H1 (cell line): Measurements from ENCODE around the gene CD164L2. TPM values are rescaled to one million over a fixed set of nuclear protein-coding genes. Genes with fewer than 3 reads are reported as not detected.
"Not testable (repeated sequence)": the region's sequence is repeated elsewhere in the genome, so short reads cannot be mapped to it uniquely, and the experiment has no call there.

ENCODE experiments used
- CTCF ChIA-PET: fragments of 300-600 bp; sonication (Branson Sonifier 250); formaldehyde crosslinking; loops from one replicate; lab custom pipeline; 2021; ENCODE audit not compliant: partially characterized antibody; lab: Charles Lee
- POLR2A ChIA-PET: fragments of 300-600 bp; sonication (Branson Sonifier 250); formaldehyde crosslinking; loops from one replicate; lab custom pipeline; 2021; ENCODE audit warnings: inconsistent platforms; ENCODE audit not compliant: partially characterized antibody; lab: Charles Lee
- DNase-seq, 2 experiments: peaks; one replicate each; pipeline versions ENCODE4 v3.0.0 to v3.0.0-alpha.2; 2010 to 2022; ENCODE audit warnings: low spot score in 2 of 2, low read depth in 1 of 2, mixed read lengths in 1 of 2
- FAIRE-seq: peaks from 2 replicates; lab custom pipeline; 2011; peaks lifted over from hg19 to GRCh38; lab: Jason Lieb, UNC
- H2AFZ ChIP-seq: 2 replicates; pipeline ENCODE4 v1.8.1; 2012; ENCODE audit warnings: low read length, inconsistent platforms
- H2AK5ac ChIP-seq: 2 replicates; pipeline ENCODE4 v1.6.1; 2013; ENCODE audit warnings: low read depth, low read length
- H2BK120ac ChIP-seq: replicated peaks from 2 replicates; pipeline ENCODE3; 2013; ENCODE audit warnings: low read depth, low read length, inconsistent platforms
- H2BK12ac ChIP-seq: 2 replicates; pipeline ENCODE4 v1.6.1; 2013; ENCODE audit warnings: low read depth, low read length
- H2BK15ac ChIP-seq: 2 replicates; pipeline ENCODE4 v1.6.1; 2013; ENCODE audit warnings: low read length
- H2BK20ac ChIP-seq: 2 replicates; pipeline ENCODE4 v1.6.1; 2013; ENCODE audit warnings: low read length
- H2BK5ac ChIP-seq: 2 replicates; pipeline ENCODE4 v1.6.1; 2013; ENCODE audit warnings: low read depth, low read length
- H3K14ac ChIP-seq: 2 replicates; pipeline ENCODE4 v1.6.1; 2013; ENCODE audit warnings: inconsistent platforms; ENCODE audit not compliant: insufficient read length
- H3K18ac ChIP-seq: 2 replicates; pipeline ENCODE4 v1.6.1; 2013; ENCODE audit warnings: low read length; ENCODE audit errors: extremely low read depth
- H3K23ac ChIP-seq: 2 replicates; pipeline ENCODE4 v1.6.1; 2013; ENCODE audit warnings: inconsistent platforms; ENCODE audit not compliant: insufficient read length
- H3K23me2 ChIP-seq: 2 replicates; pipeline ENCODE4 v1.6.1; 2013; ENCODE audit warnings: low read depth, low read length
- H3K27ac ChIP-seq: 2 replicates; pipeline ENCODE4 v1.6.1; 2011; ENCODE audit warnings: low read depth, low read length, inconsistent platforms
- H3K27me3 ChIP-seq, 4 experiments: replicated peaks in 1 of 4; 1 replicate in 1 of 4; 2 replicates in 3 of 4; pipeline versions ENCODE4 v1.6.1 to v1.8.1; 2011 to 2013; ENCODE audit warnings: low read length in 3 of 4, mild to moderate bottlenecking in 3 of 4, inconsistent platforms in 2 of 4, mixed read lengths in 2 of 4, moderate library complexity in 1 of 4; ENCODE audit not compliant: control insufficient read depth in 3 of 4, insufficient read depth in 3 of 4; ENCODE audit errors: extremely low read depth in 1 of 4
- H3K36me3 ChIP-seq, 4 experiments: 2 replicates each; pipeline versions ENCODE4 v1.6.1 to v1.8.1; 2011 to 2013; ENCODE audit warnings: mild to moderate bottlenecking in 4 of 4, low read length in 3 of 4, moderate library complexity in 2 of 4, control low read depth in 1 of 4, inconsistent platforms in 1 of 4; ENCODE audit not compliant: insufficient read depth in 4 of 4, control insufficient read depth in 2 of 4
- H3K4ac ChIP-seq: replicated peaks from 2 replicates; pipeline ENCODE3; 2013; ENCODE audit warnings: low read length, low read depth, mixed read lengths, inconsistent platforms; ENCODE audit not compliant: insufficient read length
- H3K4me1 ChIP-seq, 4 experiments: replicated peaks in 1 of 4; 1 replicate in 1 of 4; 2 replicates in 3 of 4; pipeline versions ENCODE4 v1.6.1 to v1.8.1; 2011 to 2013; ENCODE audit warnings: low read length in 3 of 4, inconsistent platforms in 2 of 4, mixed read lengths in 1 of 4; ENCODE audit not compliant: insufficient read depth in 4 of 4, control insufficient read depth in 3 of 4
- H3K4me2 ChIP-seq, 2 experiments: 2 replicates each; pipeline versions ENCODE4 v1.6.1 to v1.8.1; 2011 to 2013; ENCODE audit warnings: low read depth in 2 of 2, low read length in 2 of 2, control low read depth in 1 of 2, inconsistent platforms in 1 of 2, mild to moderate bottlenecking in 1 of 2; ENCODE audit not compliant: insufficient read depth in 1 of 2
- H3K4me3 ChIP-seq, 4 experiments: fragments of 200-600, 300-600 bp in 1 of 4; sonication (generic), shearing (Covaris generic), sonication (Bioruptor Twin) in 1 of 4; 2 replicates each; pipeline versions ENCODE4 v1.5.1 to v1.8.1; 2011 to 2016; ENCODE audit warnings: low read length in 4 of 4, low read depth in 3 of 4, control low read depth in 2 of 4, inconsistent platforms in 2 of 4, mild to moderate bottlenecking in 2 of 4, mixed read lengths in 1 of 4, moderate library complexity in 1 of 4; ENCODE audit not compliant: insufficient read depth in 2 of 4; ENCODE audit errors: extremely low read depth in 1 of 4
- H3K56ac ChIP-seq: replicated peaks from 2 replicates; pipeline ENCODE3; 2013; ENCODE audit warnings: low read depth, mild to moderate bottlenecking, mixed read lengths, low read length, inconsistent platforms; ENCODE audit not compliant: insufficient read length
- H3K79me1 ChIP-seq: 2 replicates; pipeline ENCODE4 v1.6.1; 2013; ENCODE audit warnings: low read depth, low read length, control low read depth
- H3K79me2 ChIP-seq, 2 experiments: 2 replicates each; pipeline versions ENCODE4 v1.6.1 to v1.8.1; 2012 to 2013; ENCODE audit warnings: low read length in 2 of 2, mild to moderate bottlenecking in 2 of 2, inconsistent platforms in 1 of 2; ENCODE audit not compliant: insufficient read depth in 2 of 2, control insufficient read depth in 1 of 2
- H3K9ac ChIP-seq, 4 experiments: replicated peaks in 1 of 4; 1 replicate in 1 of 4; 2 replicates in 3 of 4; pipeline versions ENCODE4 v1.6.1 to v1.8.1; 2011 to 2013; ENCODE audit warnings: low read depth in 3 of 4, low read length in 3 of 4, control low read depth in 2 of 4, mild to moderate bottlenecking in 2 of 4, moderate library complexity in 2 of 4, inconsistent platforms in 1 of 4; ENCODE audit errors: extremely low read depth in 1 of 4
- H3K9me3 ChIP-seq, 2 experiments: 2 replicates each; pipeline versions ENCODE4 v1.6.1 to v1.8.1; 2012 to 2013; ENCODE audit warnings: mild to moderate bottlenecking in 2 of 2, moderate library complexity in 2 of 2, control low read depth in 1 of 2, inconsistent platforms in 1 of 2, low read depth in 1 of 2, low read length in 1 of 2, mixed read lengths in 1 of 2; ENCODE audit not compliant: insufficient read depth in 2 of 2
- H4K20me1 ChIP-seq, 2 experiments: replicated peaks in 1 of 2; 2 replicates each; pipeline versions ENCODE3 to v1.8.1; 2011 to 2013; ENCODE audit warnings: inconsistent platforms in 2 of 2, low read length in 2 of 2, mild to moderate bottlenecking in 1 of 2; ENCODE audit not compliant: insufficient read depth in 2 of 2, control insufficient read depth in 1 of 2
- H4K5ac ChIP-seq: 2 replicates; pipeline ENCODE4 v1.6.1; 2013; ENCODE audit warnings: low read length, low read depth, mixed read lengths, inconsistent platforms; ENCODE audit not compliant: insufficient read length
- H4K8ac ChIP-seq: 2 replicates; pipeline ENCODE4 v1.8.0; 2013; ENCODE audit warnings: mild to moderate bottlenecking, moderate library complexity, low read length, inconsistent platforms; ENCODE audit not compliant: insufficient read depth; ENCODE audit errors: extremely low read depth
- H4K91ac ChIP-seq: replicated peaks from 2 replicates; pipeline ENCODE3; 2013; ENCODE audit warnings: low read length, mixed read lengths, inconsistent platforms; ENCODE audit not compliant: insufficient read length
- WGBS, 2 experiments: shearing (Covaris generic) in 1 of 2; methylation state at CpG; one replicate each; pipeline versions ENCODE4 v1.1.6 to v1.1.7; 2013 to 2015; ENCODE audit warnings: low lambda C conversion rate in 2 of 2, mixed read lengths in 2 of 2, inconsistent platforms in 1 of 2, low coverage in 1 of 2, missing lambda C conversion rate in 1 of 2; ENCODE audit not compliant: insufficient replicate concordance in 2 of 2, insufficient coverage in 1 of 2, insufficient read length in 1 of 2; ENCODE audit errors: extremely low coverage in 1 of 2, missing lambda C conversion rate in 1 of 2; 5-methylcytosine and 5-hydroxymethylcytosine counted together
- polyA plus RNA-seq, 7 experiments: library from polyadenylated mRNA; depleted of rRNA in 3 of 7; stranded (reverse) in 5 of 7; unstranded in 2 of 7; fragments of >200 nt in 5 of 7; fragments of 200-250 nt in 2 of 7; gene quantifications; 1 replicate in 5 of 7; 2 replicates in 1 of 7; 4 replicates in 1 of 7; pipeline versions ENCODE4 v1.2.1 to v1.2.3, GENCODE V29; 2011 to 2013; ENCODE audit warnings: missing spikeins in 2 of 7, mixed read lengths in 2 of 7
- total RNA-seq: library from RNA; stranded (reverse); fragmentation: NEBNext Ultra II Directional; extraction: Animal tissue kit (Norgen Biotek cat#: 25700); gene quantifications from 2 replicates; pipeline ENCODE4 v1.2.1, GENCODE V29; 2021

Gene CD164L2
- total and polyA plus RNA-seq, 2 of the 8 experiments (the other 6 are each of a cell fraction or from before 2014, with no cell fraction given): 3.3 TPM

- H3K79me1 ChIP-seq, H4K91ac ChIP-seq, H3K9ac ChIP-seq, H3K4me2 ChIP-seq, H2AFZ ChIP-seq, H3K27ac ChIP-seq, H2BK20ac ChIP-seq, H3K4ac ChIP-seq, H3K18ac ChIP-seq, H3K56ac ChIP-seq, H3K27me3 ChIP-seq, H2BK12ac ChIP-seq, H4K8ac ChIP-seq, H2BK120ac ChIP-seq, DNase-seq, POLR2A ChIA-PET, H4K20me1 ChIP-seq, H4K5ac ChIP-seq, H3K14ac ChIP-seq, H3K4me3 ChIP-seq, H2BK15ac ChIP-seq, H2BK5ac ChIP-seq, H3K36me3 ChIP-seq, H3K23ac ChIP-seq, FAIRE-seq, H3K23me2 ChIP-seq, H2AK5ac ChIP-seq, H3K9me3 ChIP-seq: not testable (repeated sequence)
- WGBS, 2 experiments: 88% methylated on average over 1 of the region's 1 CpG; no CpG with 5 or more reads in 1 of the 2 experiments
- peaks cover 14 to 35% (median 23%) of the 10 kb centered on the region in 4 experiments for H3K4me1 ChIP-seq
- peaks cover 0 to 60% of the 10 kb centered on the region in 2 experiments; a peak in 2 of 4 replicates for H3K79me2 ChIP-seq
- CTCF ChIA-PET: interaction anchor here (0.6 to 1.6 kb wide), 4 partner anchors 75 to 824 kb away, joined by 3 to 4 read pairs (median 3); no protein-coding TSS in a partner anchor
Measured at GRCh38 chr1:27432725-27433124, 49.6 kb upstream of the CD164L2 start.
